Progenitor cell of endocrine pancreas (in vitro differentiated cells): ENCODE data around the gene CORO2B. TPM values are rescaled to one million over a fixed set of nuclear protein-coding genes. Genes with fewer than 3 reads are reported as not detected.

Experiments
- DNase-seq: peaks from one replicate; pipeline ENCODE4 v3.0.0; 2021; ENCODE audit warnings: low spot score; ENCODE audit not compliant: unreplicated experiment
- H3K27ac Mint-ChIP-seq: 2 replicates; pipeline ENCODE4 v1.8.0; 2021; ENCODE audit warnings: mild to moderate bottlenecking, moderate library complexity, mixed read lengths
- H3K27me3 Mint-ChIP-seq: 2 replicates; pipeline ENCODE4 v1.8.0; 2021; ENCODE audit warnings: mixed read lengths
- H3K36me3 Mint-ChIP-seq: 2 replicates; pipeline ENCODE4 v1.8.0; 2022; ENCODE audit warnings: mixed read lengths; ENCODE audit not compliant: insufficient read depth
- H3K4me1 Mint-ChIP-seq: 2 replicates; pipeline ENCODE4 v1.8.0; 2021; ENCODE audit warnings: low read depth, mixed read lengths
- H3K4me3 Mint-ChIP-seq: 2 replicates; pipeline ENCODE4 v1.8.0; 2021; ENCODE audit warnings: low read depth, mild to moderate bottlenecking, moderate library complexity, mixed read lengths
- H3K9me3 Mint-ChIP-seq: 2 replicates; pipeline ENCODE4 v1.8.0; 2021; ENCODE audit warnings: low read depth, mixed read lengths
- CTCF ChIP-seq: fragments of 200-600 bp; sonication (generic); IDR thresholded peaks from one replicate; pipeline ENCODE4 v1.5.0; 2021; ENCODE audit warnings: antibody characterized with exemption, mild to moderate bottlenecking; ENCODE audit not compliant: unreplicated experiment
- total RNA-seq: library from RNA; stranded (reverse); gene quantifications from 2 replicates; pipeline ENCODE4 v1.2.1, GENCODE V29; 2021

Gene CORO2B
- total RNA-seq, 1 donor from 2014 or later, result 1.5 TPM

- H3K9me3 Mint-ChIP-seq, result no peaks in the 10 kb centered on the region
- H3K27ac Mint-ChIP-seq, result no peak overlapping the region
- peaks cover 2% of the 10 kb centered on the region for H3K4me1 Mint-ChIP-seq
- H3K4me3 Mint-ChIP-seq, result no peak overlapping the region
- DNase-seq, result no peak
- peaks cover 31% of the 10 kb centered on the region for H3K27me3 Mint-ChIP-seq
- no peak for TF ChIP-seq CTCF
- H3K36me3 Mint-ChIP-seq, result no peaks in the 10 kb centered on the region
These were observed 18.8 kb downstream of the CORO2B start for GRCh38 chr15:68597581-68597980.

- DNase-seq, result no peak
- Mint-ChIP-seq H3K4me3 (no peak overlapping the region), H3K9me3 (no peaks in the 10 kb centered on the region), H3K27me3 (peaks cover 31% of the 10 kb centered on the region), H3K4me1 (peaks cover 2% of the 10 kb centered on the region), H3K36me3 (no peaks in the 10 kb centered on the region), H3K27ac (no peak overlapping the region)
- no peak for TF ChIP-seq CTCF
These were observed 19.7 kb downstream of the CORO2B start for GRCh38 chr15:68598171-68599152.

GRCh38 chr15:68599153-68599545, 20.4 kb downstream of the CORO2B start:
- no peak overlapping the region for H3K4me3 Mint-ChIP-seq
- no peak overlapping the region for H3K27ac Mint-ChIP-seq
- peaks cover 31% of the 10 kb centered on the region for H3K27me3 Mint-ChIP-seq
- H3K9me3 Mint-ChIP-seq, result no peaks in the 10 kb centered on the region
- no peak for TF ChIP-seq CTCF
- no peaks in the 10 kb centered on the region for H3K36me3 Mint-ChIP-seq
- peaks cover 2% of the 10 kb centered on the region for H3K4me1 Mint-ChIP-seq
- DNase-seq, result no peak

- DNase-seq, result no peak
- Mint-ChIP-seq H3K36me3 (no peaks in the 10 kb centered on the region), H3K27ac (no peak overlapping the region), H3K27me3 (peaks cover 31% of the 10 kb centered on the region), H3K4me3 (no peak overlapping the region), H3K9me3 (no peaks in the 10 kb centered on the region), H3K4me1 (peaks cover 2% of the 10 kb centered on the region)
- TF ChIP-seq CTCF, result no peak
These were observed 20.8 kb downstream of the CORO2B start for GRCh38 chr15:68599560-68600071.

- TF ChIP-seq CTCF, result no peak
- peaks cover 25% of the 10 kb centered on the region for H3K27me3 Mint-ChIP-seq
- no peaks in the 10 kb centered on the region for H3K36me3 Mint-ChIP-seq
- no peak overlapping the region for H3K27ac Mint-ChIP-seq
- no peaks in the 10 kb centered on the region for H3K9me3 Mint-ChIP-seq
- H3K4me1 Mint-ChIP-seq, result peaks cover 2% of the 10 kb centered on the region
- H3K4me3 Mint-ChIP-seq, result no peak overlapping the region
- no peak for DNase-seq
These were observed 22.7 kb downstream of the CORO2B start for GRCh38 chr15:68601206-68602197.
